GM12865 (cell line): ENCODE measurements around the gene ADORA3.

ENCODE experiments used
- DNase-seq: peaks from one replicate; pipeline ENCODE4 v3.0.0; 2010; ENCODE audit warnings: low read depth
- H3K4me3 ChIP-seq: 2 replicates; pipeline ENCODE4 v1.5.1; 2011; ENCODE audit warnings: mild to moderate bottlenecking, low read depth, low read length, control low read depth
- TF ChIP-seq, protein P1 (sequence below): IDR thresholded peaks from 2 replicates; pipeline ENCODE4 v1.5.1; 2011; ENCODE audit warnings: low read length, control low read depth, low read depth, inconsistent platforms; ENCODE audit not compliant: insufficient read depth; ENCODE audit errors: missing control alignments

The ADORA3 gene

DNA sequence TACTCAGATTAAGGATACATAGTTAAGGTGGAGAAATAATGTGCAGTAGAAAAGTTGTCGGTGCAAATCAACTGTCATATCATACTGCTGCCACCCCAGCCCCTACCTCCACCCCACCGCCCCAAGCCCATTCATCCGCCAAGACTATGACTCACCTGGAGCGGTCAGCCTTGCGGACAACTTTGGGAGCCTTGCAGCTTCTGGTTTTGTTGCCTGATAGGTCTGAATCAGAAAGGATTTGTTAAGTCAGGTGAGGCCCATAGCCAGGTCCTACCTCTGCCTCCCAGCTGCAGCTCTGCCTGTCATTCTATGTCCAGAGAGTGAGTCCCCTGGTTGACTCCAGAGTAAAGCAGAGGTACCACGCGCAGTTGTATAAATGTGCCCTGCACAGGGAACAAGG is 17.0 kb downstream of the ADORA3 start:
- TF ChIP-seq, protein P1, sequence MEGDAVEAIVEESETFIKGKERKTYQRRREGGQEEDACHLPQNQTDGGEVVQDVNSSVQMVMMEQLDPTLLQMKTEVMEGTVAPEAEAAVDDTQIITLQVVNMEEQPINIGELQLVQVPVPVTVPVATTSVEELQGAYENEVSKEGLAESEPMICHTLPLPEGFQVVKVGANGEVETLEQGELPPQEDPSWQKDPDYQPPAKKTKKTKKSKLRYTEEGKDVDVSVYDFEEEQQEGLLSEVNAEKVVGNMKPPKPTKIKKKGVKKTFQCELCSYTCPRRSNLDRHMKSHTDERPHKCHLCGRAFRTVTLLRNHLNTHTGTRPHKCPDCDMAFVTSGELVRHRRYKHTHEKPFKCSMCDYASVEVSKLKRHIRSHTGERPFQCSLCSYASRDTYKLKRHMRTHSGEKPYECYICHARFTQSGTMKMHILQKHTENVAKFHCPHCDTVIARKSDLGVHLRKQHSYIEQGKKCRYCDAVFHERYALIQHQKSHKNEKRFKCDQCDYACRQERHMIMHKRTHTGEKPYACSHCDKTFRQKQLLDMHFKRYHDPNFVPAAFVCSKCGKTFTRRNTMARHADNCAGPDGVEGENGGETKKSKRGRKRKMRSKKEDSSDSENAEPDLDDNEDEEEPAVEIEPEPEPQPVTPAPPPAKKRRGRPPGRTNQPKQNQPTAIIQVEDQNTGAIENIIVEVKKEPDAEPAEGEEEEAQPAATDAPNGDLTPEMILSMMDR: no peak
- H3K4me3 ChIP-seq: no peak overlapping the region
- DNase-seq: no peak

DNA sequence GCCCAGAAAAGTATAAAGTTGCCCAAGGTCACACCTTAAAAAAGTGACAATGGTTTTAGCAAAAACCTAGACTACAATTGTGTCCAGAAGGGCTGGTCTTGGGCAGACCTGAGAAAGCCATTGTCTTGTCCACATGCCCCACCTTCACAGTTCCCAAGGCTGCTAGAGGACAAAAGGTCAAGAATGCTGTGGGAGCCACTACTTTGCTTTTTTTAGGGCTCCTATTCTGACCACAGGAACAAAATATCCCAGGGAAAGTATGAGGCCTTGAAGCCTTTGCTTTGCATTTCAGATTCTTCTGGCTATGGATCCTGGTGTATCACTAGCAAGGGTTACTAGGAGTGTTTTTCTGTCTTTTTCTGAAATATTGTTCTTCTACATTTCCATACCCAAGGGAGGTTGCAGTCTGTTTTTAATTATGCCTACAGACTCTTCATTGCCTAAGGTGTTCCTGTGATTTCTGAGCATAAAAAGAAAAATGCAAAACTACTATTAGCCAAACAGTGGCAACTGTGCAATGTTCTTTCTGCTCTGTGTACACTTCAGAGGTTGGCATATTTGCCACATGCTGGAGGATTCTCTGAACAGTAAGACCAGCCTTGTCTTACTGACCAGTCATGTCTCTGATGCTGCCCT is 18.9 kb downstream of the ADORA3 start:
- H3K4me3 ChIP-seq: no peak overlapping the region
- DNase-seq: no peak
- TF ChIP-seq, protein P1: no peak

DNA sequence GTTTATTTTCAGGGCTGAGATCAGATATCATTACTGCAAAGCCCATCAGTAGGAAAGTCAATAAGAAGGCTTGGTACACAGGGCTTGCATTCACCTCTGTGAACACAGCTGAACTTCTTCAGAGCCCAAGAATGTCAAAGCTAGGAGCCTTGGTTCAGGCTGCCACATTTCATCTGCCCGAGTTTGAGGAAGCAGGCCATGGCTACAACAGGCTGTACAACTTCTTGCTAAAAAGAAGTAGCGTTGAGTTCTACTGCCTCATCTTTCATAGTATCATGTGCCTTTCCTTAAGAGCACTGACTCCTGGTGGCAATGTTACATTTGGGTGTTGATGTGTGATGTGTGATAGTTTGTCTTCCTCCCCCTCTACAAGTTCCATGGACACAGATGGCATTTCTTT is 19.6 kb downstream of the ADORA3 start:
- no peak overlapping the region for H3K4me3 ChIP-seq
- DNase-seq: no peak
- TF ChIP-seq, protein P1: no peak

DNA sequence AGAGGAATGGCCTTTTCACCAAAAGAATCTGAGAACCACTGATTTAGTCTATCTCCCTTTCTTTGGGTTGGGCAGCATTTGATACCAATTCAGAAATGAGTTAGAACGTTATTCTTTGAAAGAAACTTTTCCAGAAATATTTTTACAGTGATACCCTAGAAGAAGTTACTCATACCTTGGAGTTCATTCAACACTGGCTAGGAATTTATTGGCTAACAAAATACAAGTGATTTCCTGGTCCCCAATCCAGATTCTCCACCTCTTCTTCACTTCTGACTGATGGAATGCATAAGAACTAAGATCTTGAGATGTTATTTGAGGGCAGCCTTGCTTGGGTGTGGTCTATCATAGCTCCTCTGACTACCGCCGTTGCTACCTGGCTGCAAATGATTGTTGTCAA is 20.3 kb downstream of the ADORA3 start:
- H3K4me3 ChIP-seq: no peak overlapping the region
- DNase-seq: no peak
- TF ChIP-seq, protein P1: no peak

DNA sequence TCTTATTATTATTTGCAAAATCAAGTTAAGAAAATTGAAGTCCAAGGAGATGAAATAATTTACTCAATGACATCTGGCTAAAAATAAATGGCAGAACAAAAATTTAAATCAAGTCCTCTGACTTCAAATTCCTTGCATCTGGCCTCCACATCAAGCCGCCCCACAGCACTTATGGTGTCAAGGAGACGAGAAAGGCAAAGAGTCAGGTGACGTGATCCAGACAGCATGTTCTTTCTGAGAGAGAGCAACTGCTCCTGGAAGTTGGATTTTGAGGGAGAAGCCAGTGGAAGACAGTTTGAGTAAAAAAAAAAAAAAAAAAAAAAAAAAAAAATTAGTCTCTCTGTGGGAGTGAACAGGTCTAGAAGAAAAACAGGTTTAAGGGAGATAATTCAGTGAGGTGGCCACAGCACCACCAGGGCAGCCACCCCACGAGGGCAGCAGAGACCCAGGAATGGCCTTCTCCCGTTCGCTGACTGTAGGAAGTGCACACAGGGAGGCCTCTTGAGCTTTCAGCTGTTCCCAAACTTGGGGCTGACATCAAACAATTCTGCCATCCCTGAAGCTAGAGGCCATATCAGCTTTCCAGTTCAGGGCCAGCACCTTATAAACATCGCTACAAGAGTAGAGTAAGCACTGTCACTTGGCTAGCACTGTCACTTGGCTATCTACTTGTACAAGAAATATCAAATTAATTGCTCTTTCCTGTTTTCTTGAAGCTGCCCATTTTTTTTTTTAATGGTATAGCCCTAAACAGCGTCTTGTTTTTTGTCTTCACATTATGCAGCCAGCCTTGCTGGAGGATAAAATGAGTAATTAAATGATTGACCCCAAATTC is 21.8 kb downstream of the ADORA3 start:
- TF ChIP-seq, protein P1: peak; percentile 74
- peak; percentile 73 for DNase-seq
- H3K4me3 ChIP-seq: no peak overlapping the region

DNA sequence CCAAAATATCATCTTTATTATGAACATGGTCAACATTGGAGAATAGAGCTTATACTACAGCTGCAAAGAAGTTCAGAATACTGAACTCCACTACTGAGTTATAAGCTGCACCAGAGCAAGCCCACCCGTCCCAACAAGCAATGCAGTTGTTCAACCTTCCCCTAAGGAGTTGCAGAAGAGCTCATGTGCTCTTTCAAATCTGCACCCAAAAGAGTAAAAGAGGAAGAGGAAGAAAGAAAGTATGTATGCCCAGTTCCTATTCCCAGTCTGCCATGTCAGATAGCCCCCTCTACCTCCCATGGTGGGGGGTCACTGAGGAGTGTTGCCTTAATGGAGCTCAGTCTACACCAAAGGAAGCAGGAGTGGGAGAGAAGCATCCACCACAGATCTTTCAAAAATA is 22.8 kb downstream of the ADORA3 start:
- TF ChIP-seq, protein P1: no peak
- DNase-seq: no peak
- H3K4me3 ChIP-seq: no peak overlapping the region
